ENCODE measurements around the gene ZNF654. TPM values are rescaled to one million over a fixed set of nuclear protein-coding genes. Genes with fewer than 3 reads are reported as not detected.
A peak's percentile ranks its signal among the peaks of the same experiment; 100 is the strongest.

Gene ZNF654
- total RNA-seq, 1 experiment from 2014 or later: 7.0 TPM

GRCh38 chr3:88046766-88047165 is 12.3 kb upstream of the ZNF654 start:
- no peak overlapping the region for H2AFZ ChIP-seq (ENCODE audit: low read depth, low read length, poor library complexity, severe bottlenecking)
- no peak for ATAC-seq
- CTCF ChIA-PET: no interaction called here

GRCh38 chr3:88057630-88058305 is 1.3 kb upstream of the ZNF654 start:
- Histone ChIP-seq H3K9me3 (ENCODE audit: control insufficient read depth in 1 of 2, insufficient read depth in 1 of 2, low read depth in 1 of 2, low read length in 2 of 2) (no peaks in the 10 kb centered on the region), H2AFZ (ENCODE audit: low read depth, low read length, poor library complexity, severe bottlenecking) (no peak overlapping the region), H4K20me1 (ENCODE audit: insufficient read depth) (no peaks in the 10 kb centered on the region; the same call in 1 of the 2 replicates), H3K9ac (ENCODE audit: low read length) (peak overlapping the region; percentile 60), H3K79me2 (ENCODE audit: insufficient read depth, low read length) (peaks cover 55% of the 10 kb centered on the region), H3K36me3 (ENCODE audit: control insufficient read depth in 1 of 2, insufficient read depth in 2 of 2, low read length in 2 of 2) (peaks cover 6 to 13% of the 10 kb centered on the region in 2 experiments), H3K9me2 (ENCODE audit: insufficient read depth) (no peaks in the 10 kb centered on the region), H3K4me1 (ENCODE audit: control insufficient read depth in 1 of 2, insufficient read depth in 2 of 2, low read length in 2 of 2) (peaks cover 0 to 15% of the 10 kb centered on the region in 2 experiments; a peak in 2 of 4 replicates), H3K27me3 (ENCODE audit: insufficient read depth, low read length) (no peaks in the 10 kb centered on the region), H3K27ac (ENCODE audit: low read depth, low read length) (peak overlapping the region; percentile 86; the same call in 1 of the 2 replicates), H3K4me3 (replicated peaks in 1 of 2; ENCODE audit: low read depth in 1 of 2, low read length in 2 of 2) (peak overlapping the region; percentile 81 to 90), H3K4me2 (ENCODE audit: low read length) (peak overlapping the region; percentile 79)
- BruUV-seq (replicated peaks): TSS peak; percentile 69
- no peak for DNase-seq (ENCODE audit: low read depth, low spot score)
- intact Hi-C loops (cut with micrococcal nuclease): loop anchor here (2.0 kb wide), 1 partner anchor 91 kb away; the partner anchor contains the start of gene C3orf38
- ChIA-PET POLR2A (interaction anchor here (1.3 to 1.4 kb wide), 2 partner anchors 26 to 51 kb away, joined by 4 to 5 read pairs; no protein-coding TSS in a partner anchor), RAD21 (ENCODE audit: low non-redundant PET in 1 of 2, low total read pairs in 2 of 2, uncharacterized antibody in 2 of 2, unreplicated experiment in 2 of 2) (no interaction called here), CTCF (interaction anchor here (0.9 kb wide), 1 partner anchor 53 kb away, joined by 3 read pairs; no protein-coding TSS in a partner anchor)
- TF ChIP-seq ELF1 (IDR thresholded peaks at IDR 0.05; ENCODE audit: borderline replicate concordance, low read depth) (no peak), CBX3 (IDR thresholded peaks at IDR 0.05; ENCODE audit: low read depth) (no peak), ZFX (IDR thresholded peaks at IDR 0.05) (no peak), POLR2A (IDR thresholded peaks at IDR 0.05; ENCODE audit: borderline replicate concordance, extremely low read depth, insufficient read depth, insufficient read length) (no peak), ATF3 (IDR thresholded peaks at IDR 0.05) (no peak), ZNF274 (IDR thresholded peaks at IDR 0.05; ENCODE audit: low read depth, low read length) (no peak), FOSL1 (IDR thresholded peaks at IDR 0.05; ENCODE audit: low read depth) (no peak), SRF (IDR thresholded peaks at IDR 0.05; ENCODE audit: low read depth) (no peak), TCF7L2 (IDR thresholded peaks at IDR 0.05; ENCODE audit: borderline replicate concordance, extremely low read depth, insufficient read depth, insufficient read length) (no peak), SP1 (IDR thresholded peaks at IDR 0.05; ENCODE audit: low read depth) (no peak), EGR1 (IDR thresholded peaks at IDR 0.05; ENCODE audit: low read depth) (no peak)
- ATAC-seq: no peak

More at GRCh38 chr3:88046766-88047165, 12.3 kb upstream of the ZNF654 start:
- H3K79me2 ChIP-seq (ENCODE audit: insufficient read depth, low read length): no peaks in the 10 kb centered on the region
- intact Hi-C loops (cut with micrococcal nuclease): no loop called here
- TF ChIP-seq CEBPB (IDR thresholded peaks at IDR 0.05; ENCODE audit: low read depth) (no peak), POLR2AphosphoS5 (IDR thresholded peaks at IDR 0.05; ENCODE audit: low read depth, low read length) (no peak), SIN3A (IDR thresholded peaks at IDR 0.05; ENCODE audit: low read depth) (no peak), ELF1 (IDR thresholded peaks at IDR 0.05; ENCODE audit: borderline replicate concordance, low read depth) (no peak)
- H3K9ac ChIP-seq (ENCODE audit: low read length): no peak overlapping the region
- H3K4me1 ChIP-seq (ENCODE audit: control insufficient read depth in 1 of 2, insufficient read depth in 2 of 2, low read length in 2 of 2): no peaks in the 10 kb centered on the region
- no peak overlapping the region for H3K4me2 ChIP-seq (ENCODE audit: low read length)
- H3K27ac ChIP-seq (ENCODE audit: low read depth, low read length): no peak overlapping the region
- no peaks in the 10 kb centered on the region for H4K20me1 ChIP-seq (ENCODE audit: insufficient read depth)
- DNase-seq (ENCODE audit: low read depth, low spot score): no peak
- RAD21 ChIA-PET (ENCODE audit: low non-redundant PET in 1 of 2, low total read pairs in 2 of 2, uncharacterized antibody in 2 of 2, unreplicated experiment in 2 of 2): no interaction called here
- POLR2A ChIA-PET: no interaction called here
- H3K36me3 ChIP-seq (ENCODE audit: control insufficient read depth in 1 of 2, insufficient read depth in 2 of 2, low read length in 2 of 2): no peaks in the 10 kb centered on the region
- no peaks in the 10 kb centered on the region for H3K9me3 ChIP-seq (ENCODE audit: control insufficient read depth in 1 of 2, insufficient read depth in 1 of 2, low read depth in 1 of 2, low read length in 2 of 2)
- H3K4me3 ChIP-seq (replicated peaks in 1 of 2; ENCODE audit: low read depth in 1 of 2, low read length in 2 of 2): no peak overlapping the region
- H3K27me3 ChIP-seq (ENCODE audit: insufficient read depth, low read length): no peaks in the 10 kb centered on the region
- no TSS peak for BruUV-seq (replicated peaks)
- H3K9me2 ChIP-seq (ENCODE audit: insufficient read depth): no peaks in the 10 kb centered on the region

Data from HCT116 (cell line).